ENCODE results near the gene VPS13A.
A peak's percentile ranks its signal among the peaks of the same experiment; 100 is the strongest.
"Not testable (repeated sequence)": the region's sequence is repeated elsewhere in the genome, so short reads cannot be mapped to it uniquely, and the experiment has no call there.

Gene VPS13A

GRCh38 chr9:77426712-77427111 is 249.4 kb downstream of the VPS13A start:
- DNase-seq, result no peak

- DNase-seq, result no peak
Observed at GRCh38 chr9:77427256-77427927, 250.1 kb downstream of the VPS13A start.

- DNase-seq, result no peak
Observed at GRCh38 chr9:77429928-77430327, 252.6 kb downstream of the VPS13A start.

- DNase-seq, result no peak
Observed at GRCh38 chr9:77432053-77432452, 254.7 kb downstream of the VPS13A start.

GRCh38 chr9:77433675-77434445 is 256.5 kb downstream of the VPS13A start:
- peak; percentile 73 for DNase-seq

- no peak for DNase-seq
Observed at GRCh38 chr9:77435277-77435676, 257.9 kb downstream of the VPS13A start.

GRCh38 chr9:77435688-77436087 is 258.4 kb downstream of the VPS13A start:
- no peak for DNase-seq

GRCh38 chr9:77438653-77439052 is 261.3 kb downstream of the VPS13A start:
- no peak for DNase-seq

- peak; percentile 54 for DNase-seq
Observed at GRCh38 chr9:77440057-77440456, 262.7 kb downstream of the VPS13A start.

- not testable (repeated sequence) for DNase-seq
Observed at GRCh38 chr9:77441124-77441523, 263.8 kb downstream of the VPS13A start.

GRCh38 chr9:77442436-77442835 is 265.1 kb downstream of the VPS13A start:
- no peak for DNase-seq

GRCh38 chr9:77447646-77448045 is 270.3 kb downstream of the VPS13A start:
- no peak for DNase-seq

GRCh38 chr9:77449240-77450084 is 272.1 kb downstream of the VPS13A start:
- DNase-seq, result no peak

- no peak for DNase-seq
Observed at GRCh38 chr9:77450085-77450475, 272.7 kb downstream of the VPS13A start.

- no peak for DNase-seq
Observed at GRCh38 chr9:77451507-77451906, 274.2 kb downstream of the VPS13A start.

- DNase-seq, result no peak
Observed at GRCh38 chr9:77453825-77454647, 276.7 kb downstream of the VPS13A start.

- DNase-seq, result no peak
Observed at GRCh38 chr9:77454663-77455062, 277.3 kb downstream of the VPS13A start.

- DNase-seq, result no peak
Observed at GRCh38 chr9:77455312-77455927, 278.1 kb downstream of the VPS13A start.

- peak; percentile 74 for DNase-seq
Observed at GRCh38 chr9:77456829-77457437, 279.6 kb downstream of the VPS13A start.

- DNase-seq, result peak; percentile 58
Observed at GRCh38 chr9:77457916-77458592, 280.7 kb downstream of the VPS13A start.

GRCh38 chr9:77460938-77461337 is 283.6 kb downstream of the VPS13A start:
- DNase-seq, result no peak
